Subcutaneous adipose tissue (tissue), 4 donors: Measurements from ENCODE around the gene AGA. TPM values are rescaled to one million over a fixed set of nuclear protein-coding genes. Genes with fewer than 3 reads are reported as not detected.

ENCODE experiments used
- CTCF ChIP-seq: fragments of 450-650 bp; IDR thresholded peaks from one replicate; pipeline ENCODE4 v1.5.1; 2016; ENCODE audit warnings: low read depth, mild to moderate bottlenecking, control low read depth, antibody characterized with exemption, moderate library complexity
- total RNA-seq, 4 donors: library from RNA; depleted of rRNA; stranded (reverse); fragments of >200 nt; gene quantifications; one replicate each; pipeline ENCODE4 v1.1.0, GENCODE V29; 2016

Gene AGA
- total RNA-seq, 4 donors from 2014 or later = 21.1 to 27.7 (median 24.3) TPM

GRCh38 chr4:177427192-177427591, 15.0 kb downstream of the AGA start:
- no peak for TF ChIP-seq CTCF

DNA sequence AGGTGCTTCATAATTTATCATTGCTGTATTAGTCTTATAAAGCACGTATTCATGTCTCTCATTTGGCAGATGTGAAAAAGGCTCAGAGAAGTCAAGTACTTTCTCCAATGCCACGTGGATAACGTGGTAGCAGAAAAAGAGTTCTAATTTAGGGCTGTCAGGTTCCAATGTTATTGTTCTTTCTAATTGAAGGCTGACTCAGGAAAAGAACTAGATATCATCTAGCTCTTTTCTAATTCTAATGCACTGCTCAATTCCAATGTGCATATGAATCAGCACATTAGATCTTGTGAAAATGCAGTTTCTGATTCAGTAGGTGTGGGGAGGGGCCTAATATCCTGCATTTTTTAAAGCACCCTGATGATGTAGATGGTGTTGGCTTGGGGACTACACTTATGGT, 22.8 kb downstream of the AGA start:
- no peak for TF ChIP-seq CTCF

DNA sequence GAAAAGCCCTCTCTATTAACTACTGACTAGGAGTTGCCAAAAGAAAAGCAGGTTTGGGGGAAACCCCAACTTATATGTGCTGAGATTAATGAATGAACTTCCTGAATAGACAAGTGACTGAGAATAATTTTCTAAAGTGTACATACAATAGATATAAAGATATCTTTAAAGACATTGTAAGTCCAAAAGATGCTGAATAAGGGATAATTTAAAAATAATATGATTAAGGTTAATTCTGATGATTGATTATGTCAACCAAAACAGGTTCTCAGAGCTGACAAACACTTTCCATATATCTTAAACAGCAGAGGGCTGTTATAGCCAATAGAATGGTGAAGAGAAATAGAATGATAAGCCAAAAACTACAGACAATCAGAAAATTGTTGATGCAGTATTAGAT, 28.6 kb downstream of the AGA start:
- no peak for TF ChIP-seq CTCF

DNA sequence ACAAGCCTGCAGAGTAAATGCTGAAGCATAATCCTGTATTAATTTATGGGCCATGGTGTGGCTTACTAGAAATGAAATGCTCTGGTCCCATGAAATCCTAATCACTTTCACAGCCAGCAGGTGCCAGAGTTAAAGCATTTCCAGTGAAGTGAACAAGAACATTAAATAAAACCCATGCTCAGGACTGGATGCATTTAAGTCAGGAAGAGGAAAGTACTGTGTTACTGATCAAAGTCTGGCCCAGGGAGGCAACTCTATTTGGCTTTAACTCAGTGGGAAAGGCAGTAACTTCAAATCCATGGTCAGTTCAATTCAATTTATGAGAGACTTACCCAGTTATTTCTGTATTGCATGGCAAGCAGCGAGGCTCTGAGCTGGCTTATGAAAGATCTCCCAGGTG, 29.2 kb downstream of the AGA start:
- TF ChIP-seq CTCF = no peak

DNA sequence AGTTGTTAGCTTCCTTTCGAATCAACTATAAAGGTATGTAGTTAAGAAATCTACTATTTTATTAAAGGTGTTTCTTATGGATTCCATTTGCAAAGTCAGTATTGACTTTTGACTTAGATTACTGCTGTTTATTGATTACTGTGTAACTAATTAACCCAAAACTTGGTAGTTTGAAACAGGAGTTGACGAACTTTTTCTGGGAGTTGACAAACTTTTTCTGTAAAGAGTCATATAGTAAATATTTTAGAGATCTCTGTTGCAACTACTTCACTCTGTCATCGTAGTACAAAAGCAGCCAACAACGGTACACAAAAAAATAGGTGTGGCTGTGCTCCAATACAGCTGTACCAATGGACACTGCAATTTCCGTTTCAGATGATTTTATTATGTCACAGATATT, 30.2 kb downstream of the AGA start:
- no peak for TF ChIP-seq CTCF

- no peak for TF ChIP-seq CTCF
Measured at GRCh38 chr4:177410566-177410965, 31.7 kb downstream of the AGA start.

DNA sequence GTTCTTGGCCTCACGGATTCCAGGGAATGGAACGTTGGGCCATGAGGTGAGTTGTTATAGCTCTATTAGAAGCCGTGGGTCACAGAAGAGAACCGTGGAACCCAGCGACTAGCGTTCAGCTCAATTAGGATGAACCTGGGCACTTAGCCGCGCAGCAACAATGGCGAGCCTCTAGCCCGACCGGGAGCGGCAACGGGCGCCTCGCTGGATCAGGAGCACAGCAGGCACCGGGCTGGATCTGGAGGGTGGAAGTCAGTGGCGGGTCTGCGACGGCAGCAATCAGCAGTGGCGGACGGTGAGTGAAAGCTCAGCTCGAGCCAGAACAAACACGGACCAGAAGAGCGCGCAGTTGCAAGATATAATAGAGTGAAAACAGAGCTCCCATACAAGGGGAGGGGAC, 34.2 kb downstream of the AGA start:
- TF ChIP-seq CTCF = no peak

DNA sequence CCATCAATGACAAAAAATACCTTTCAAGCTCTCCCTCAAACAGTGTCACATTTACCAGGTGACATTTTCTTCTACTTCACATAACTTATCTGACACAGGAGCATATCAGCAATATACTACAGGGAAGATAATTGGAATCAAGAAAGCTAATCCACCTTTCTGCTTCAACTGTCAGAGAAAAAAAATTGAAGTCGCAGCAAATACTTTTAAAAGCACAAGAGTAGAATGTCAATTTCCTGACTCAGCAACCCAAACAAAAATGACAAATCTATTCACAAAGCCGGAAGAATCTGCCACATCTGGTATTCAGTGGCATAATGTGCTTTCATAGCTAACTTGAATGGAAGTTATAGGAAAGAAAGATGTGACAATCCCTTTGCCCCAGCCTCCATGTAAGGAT, 36.7 kb downstream of the AGA start:
- no peak for TF ChIP-seq CTCF
